Measurements from ENCODE around the gene RGS3.

RGS3 gene

GRCh38 chr9:113628621-113629020 is 165.1 kb downstream of the RGS3 start:
- Histone ChIP-seq H3K36me3 (ENCODE audit: insufficient read depth, low read length) (no peaks in the 10 kb centered on the region), H3K9ac (ENCODE audit: low read depth, low read length) (no peak overlapping the region), H3K27ac (ENCODE audit: low read depth, low read length) (no peak overlapping the region), H3K4me3 (ENCODE audit: low read length) (no peak overlapping the region), H3K9me3 (ENCODE audit: insufficient read depth, low read depth, low read length) (no peaks in the 10 kb centered on the region), H3K4me1 (ENCODE audit: insufficient read depth, low read length) (peaks cover 11% of the 10 kb centered on the region; the same call in 1 of the 2 replicates), H3K27me3 (ENCODE audit: insufficient read depth, low read length) (peaks cover 5% of the 10 kb centered on the region; the same call in 1 of the 2 replicates)
- WGBS, result 93% methylated on average over 4 of the region's 4 CpGs

- Histone ChIP-seq H3K9me3 (ENCODE audit: insufficient read depth, low read depth, low read length) (no peaks in the 10 kb centered on the region), H3K27me3 (ENCODE audit: insufficient read depth, low read length) (peaks cover 18% of the 10 kb centered on the region; the same call in 1 of the 2 replicates), H3K27ac (ENCODE audit: low read depth, low read length) (no peak overlapping the region), H3K9ac (ENCODE audit: low read depth, low read length) (no peak overlapping the region), H3K4me1 (ENCODE audit: insufficient read depth, low read length) (peaks cover 10% of the 10 kb centered on the region; the same call in 1 of the 2 replicates), H3K36me3 (ENCODE audit: insufficient read depth, low read length) (no peaks in the 10 kb centered on the region), H3K4me3 (ENCODE audit: low read length) (no peak overlapping the region)
- WGBS, result 89% methylated on average over 9 of the region's 11 CpGs
These were observed 167.0 kb downstream of the RGS3 start for GRCh38 chr9:113630386-113631136.

- peaks cover 24% of the 10 kb centered on the region for H3K27me3 ChIP-seq (ENCODE audit: insufficient read depth, low read length)
- no peak overlapping the region for H3K4me3 ChIP-seq (ENCODE audit: low read length)
- no peak overlapping the region for H3K9ac ChIP-seq (ENCODE audit: low read depth, low read length)
- no peak overlapping the region for H3K27ac ChIP-seq (ENCODE audit: low read depth, low read length)
- peaks cover 16% of the 10 kb centered on the region; the same call in 1 of the 2 replicates for H3K4me1 ChIP-seq (ENCODE audit: insufficient read depth, low read length)
- no peaks in the 10 kb centered on the region for H3K36me3 ChIP-seq (ENCODE audit: insufficient read depth, low read length)
- H3K9me3 ChIP-seq (ENCODE audit: insufficient read depth, low read depth, low read length), result no peaks in the 10 kb centered on the region
- 86% methylated on average over 10 of the region's 10 CpGs for WGBS
These were observed 167.7 kb downstream of the RGS3 start for GRCh38 chr9:113631137-113631765.

- 78% methylated on average over 8 of the region's 8 CpGs for WGBS
- no peak overlapping the region for H3K4me3 ChIP-seq (ENCODE audit: low read length)
- no peaks in the 10 kb centered on the region for H3K36me3 ChIP-seq (ENCODE audit: insufficient read depth, low read length)
- H3K27me3 ChIP-seq (ENCODE audit: insufficient read depth, low read length), result peaks cover 29% of the 10 kb centered on the region
- no peak overlapping the region for H3K27ac ChIP-seq (ENCODE audit: low read depth, low read length)
- H3K9me3 ChIP-seq (ENCODE audit: insufficient read depth, low read depth, low read length), result no peaks in the 10 kb centered on the region
- no peak overlapping the region for H3K9ac ChIP-seq (ENCODE audit: low read depth, low read length)
- peaks cover 16% of the 10 kb centered on the region; the same call in 1 of the 2 replicates for H3K4me1 ChIP-seq (ENCODE audit: insufficient read depth, low read length)
These were observed 168.5 kb downstream of the RGS3 start for GRCh38 chr9:113631871-113632665.

- WGBS, result 87% methylated on average over 15 of the region's 15 CpGs
- Histone ChIP-seq H3K27ac (ENCODE audit: low read depth, low read length) (no peak overlapping the region), H3K36me3 (ENCODE audit: insufficient read depth, low read length) (no peaks in the 10 kb centered on the region), H3K9me3 (ENCODE audit: insufficient read depth, low read depth, low read length) (no peaks in the 10 kb centered on the region), H3K9ac (ENCODE audit: low read depth, low read length) (no peak overlapping the region), H3K4me1 (ENCODE audit: insufficient read depth, low read length) (peaks cover 7% of the 10 kb centered on the region; the same call in 1 of the 2 replicates), H3K27me3 (ENCODE audit: insufficient read depth, low read length) (peaks cover 33% of the 10 kb centered on the region), H3K4me3 (ENCODE audit: low read length) (no peak overlapping the region)
These were observed 169.5 kb downstream of the RGS3 start for GRCh38 chr9:113632776-113633590.

DNA sequence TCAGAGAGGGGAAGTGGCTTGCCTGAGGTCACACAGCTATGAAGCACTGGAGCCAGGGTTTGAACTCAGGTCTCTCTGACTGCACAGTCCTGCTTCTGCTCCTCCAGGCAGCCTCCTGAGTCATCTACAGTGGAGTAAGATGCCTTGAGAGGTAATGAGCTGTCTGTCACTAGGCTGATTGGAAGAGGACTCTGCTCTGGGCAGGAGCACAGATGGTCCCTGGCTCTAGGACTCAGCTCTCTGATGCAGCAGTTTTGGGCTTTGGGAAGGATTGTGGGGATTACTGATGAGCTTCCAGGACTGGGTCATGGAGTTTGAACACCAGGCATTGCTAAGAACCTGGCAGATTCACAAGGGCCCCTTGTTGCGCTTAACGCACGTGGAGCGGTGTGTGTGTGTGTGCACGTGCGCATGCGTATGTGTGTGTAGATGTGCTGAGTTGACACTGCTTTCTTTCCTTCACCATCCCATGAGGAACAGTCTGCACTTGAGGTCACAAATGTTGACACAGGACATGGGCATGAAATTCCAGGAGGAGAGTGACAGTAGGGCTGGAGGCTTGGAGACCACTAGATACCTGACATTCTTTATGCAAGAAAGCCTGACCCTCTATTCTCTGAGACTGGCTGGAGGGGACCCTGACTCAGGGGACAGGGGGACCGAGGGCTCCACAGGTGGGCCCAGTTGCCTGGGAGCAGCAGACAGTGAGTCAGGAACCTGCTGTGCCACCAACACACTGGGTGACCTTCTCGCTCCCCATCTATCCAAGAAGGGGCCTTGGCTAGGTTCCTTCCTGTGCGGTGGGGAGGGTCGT is 170.5 kb downstream of the RGS3 start:
- H3K4me1 ChIP-seq (ENCODE audit: insufficient read depth, low read length), result peaks cover 6% of the 10 kb centered on the region; the same call in 1 of the 2 replicates
- no peak overlapping the region for H3K9ac ChIP-seq (ENCODE audit: low read depth, low read length)
- H3K4me3 ChIP-seq (ENCODE audit: low read length), result no peak overlapping the region
- H3K27me3 ChIP-seq (ENCODE audit: insufficient read depth, low read length), result peaks cover 43% of the 10 kb centered on the region
- WGBS, result 80% methylated on average over 11 of the region's 11 CpGs
- H3K9me3 ChIP-seq (ENCODE audit: insufficient read depth, low read depth, low read length), result no peaks in the 10 kb centered on the region
- H3K27ac ChIP-seq (ENCODE audit: low read depth, low read length), result no peak overlapping the region
- H3K36me3 ChIP-seq (ENCODE audit: insufficient read depth, low read length), result no peaks in the 10 kb centered on the region

- WGBS, result 56% methylated on average over 9 of the region's 10 CpGs
These were observed 171.3 kb downstream of the RGS3 start for GRCh38 chr9:113634596-113635515.

DNA sequence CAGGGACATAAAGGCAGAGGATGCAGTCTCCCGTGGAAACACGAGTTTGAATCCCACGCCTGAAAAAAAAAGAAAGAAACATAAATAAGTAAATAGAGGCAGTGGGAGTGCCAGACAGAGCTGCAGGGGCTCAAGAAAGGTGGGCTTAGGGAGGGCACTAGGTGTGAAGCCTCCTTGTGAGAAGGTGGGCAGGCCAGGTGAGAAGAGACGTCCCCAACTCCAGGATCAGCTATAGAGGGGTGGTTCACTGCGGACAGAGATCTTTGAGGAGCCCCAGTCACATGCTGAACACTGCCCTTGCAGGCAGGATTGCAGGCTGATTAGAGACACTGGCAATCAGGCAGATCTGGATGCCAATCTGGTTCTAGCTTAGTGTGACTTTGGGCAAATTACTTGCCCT is 172.1 kb downstream of the RGS3 start:
- Histone ChIP-seq H3K9me3 (ENCODE audit: insufficient read depth, low read depth, low read length) (no peaks in the 10 kb centered on the region), H3K36me3 (ENCODE audit: insufficient read depth, low read length) (no peaks in the 10 kb centered on the region), H3K4me3 (ENCODE audit: low read length) (no peak overlapping the region), H3K9ac (ENCODE audit: low read depth, low read length) (no peak overlapping the region), H3K27ac (ENCODE audit: low read depth, low read length) (no peak overlapping the region), H3K4me1 (ENCODE audit: insufficient read depth, low read length) (peaks cover 6% of the 10 kb centered on the region; the same call in 1 of the 2 replicates), H3K27me3 (ENCODE audit: insufficient read depth, low read length) (peaks cover 59% of the 10 kb centered on the region)
- 81% methylated on average over 5 of the region's 5 CpGs for WGBS

More at GRCh38 chr9:113634596-113635515, 171.3 kb downstream of the RGS3 start:
- Histone ChIP-seq H3K27me3 (ENCODE audit: insufficient read depth, low read length) (peaks cover 51% of the 10 kb centered on the region), H3K4me3 (ENCODE audit: low read length) (no peak overlapping the region), H3K27ac (ENCODE audit: low read depth, low read length) (no peak overlapping the region), H3K9ac (ENCODE audit: low read depth, low read length) (no peak overlapping the region), H3K36me3 (ENCODE audit: insufficient read depth, low read length) (no peaks in the 10 kb centered on the region), H3K4me1 (ENCODE audit: insufficient read depth, low read length) (peaks cover 6% of the 10 kb centered on the region; the same call in 1 of the 2 replicates), H3K9me3 (ENCODE audit: insufficient read depth, low read depth, low read length) (no peaks in the 10 kb centered on the region)

- Histone ChIP-seq H3K9ac (ENCODE audit: low read depth, low read length) (no peak overlapping the region), H3K9me3 (ENCODE audit: insufficient read depth, low read depth, low read length) (no peaks in the 10 kb centered on the region), H3K4me1 (ENCODE audit: insufficient read depth, low read length) (peaks cover 6% of the 10 kb centered on the region; the same call in 1 of the 2 replicates), H3K4me3 (ENCODE audit: low read length) (no peak overlapping the region), H3K27me3 (ENCODE audit: insufficient read depth, low read length) (peaks cover 65% of the 10 kb centered on the region), H3K27ac (ENCODE audit: low read depth, low read length) (no peak overlapping the region), H3K36me3 (ENCODE audit: insufficient read depth, low read length) (no peaks in the 10 kb centered on the region)
- 86% methylated on average over 10 of the region's 10 CpGs for WGBS
These were observed 172.6 kb downstream of the RGS3 start for GRCh38 chr9:113636165-113636564.

Data from HUES64 (cell line).